SHP77 treated with DMSO at 0.1 percent for 48 hours (cell line): ENCODE data around the gene DUSP5.
A peak's percentile ranks its signal among the peaks of the same experiment; 100 is the strongest.

ENCODE experiments used
- DNase-seq: peaks from one replicate; lab custom pipeline; 2025; lab: John Stamatoyannopoulos, UW

Gene DUSP5

DNA sequence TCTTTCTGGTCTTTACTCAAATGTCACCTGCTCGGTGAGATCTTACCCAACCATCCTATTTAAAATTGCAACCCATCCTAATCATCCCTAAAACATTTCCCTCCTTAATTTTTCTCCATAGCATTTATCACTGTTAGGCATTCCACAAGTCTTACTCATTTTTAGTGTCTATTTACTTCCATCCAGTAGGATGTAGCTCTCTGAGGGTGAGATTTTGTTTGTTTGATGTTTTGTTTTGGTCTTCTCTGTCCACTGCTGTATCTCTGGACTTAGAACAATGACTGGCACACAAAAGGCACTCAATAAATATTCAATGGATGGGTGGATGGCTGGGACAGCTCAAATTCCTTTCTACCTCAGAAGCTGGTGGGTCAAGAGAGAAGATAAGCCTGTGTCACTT is 15.8 kb upstream of the DUSP5 start:
- no peak for DNase-seq

DNA sequence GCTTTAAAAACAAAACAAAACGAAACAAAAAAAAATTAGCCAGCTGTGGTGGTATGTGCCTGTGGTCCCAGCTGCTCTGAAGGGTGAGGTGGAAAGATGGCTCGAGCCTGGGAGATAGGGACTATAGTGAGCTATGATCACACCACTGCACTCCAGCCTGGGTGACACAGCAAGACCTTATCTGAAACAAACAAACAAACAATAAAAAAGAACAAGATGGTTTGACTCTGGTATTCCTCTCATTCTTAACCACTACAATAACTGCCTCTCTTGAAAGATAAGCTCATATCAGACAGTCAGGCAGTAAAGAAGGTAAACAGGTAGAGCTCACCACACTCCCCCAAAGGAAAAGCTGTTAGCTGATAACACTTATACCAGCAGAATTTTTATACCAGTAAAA is 14.1 kb upstream of the DUSP5 start:
- no peak for DNase-seq

DNA sequence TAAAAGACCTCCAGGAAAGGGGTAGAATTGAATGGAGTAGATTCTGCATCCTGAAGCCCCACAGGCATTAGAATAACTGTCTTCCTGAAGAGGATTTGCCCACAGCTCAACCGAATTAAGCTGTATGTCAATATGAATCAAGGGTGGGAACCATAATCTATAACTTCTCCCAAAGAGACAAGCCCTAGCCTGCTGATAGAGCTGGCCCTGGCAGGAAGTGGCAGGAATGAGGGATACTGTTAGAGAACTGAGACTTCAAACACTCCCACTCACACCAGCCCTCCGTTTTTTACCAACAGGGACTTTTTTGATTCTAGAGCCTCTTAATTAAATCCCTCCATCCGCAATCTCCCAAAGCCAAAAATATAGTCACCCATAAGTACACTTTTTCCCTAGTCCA is 12.2 kb upstream of the DUSP5 start:
- no peak for DNase-seq

DNA sequence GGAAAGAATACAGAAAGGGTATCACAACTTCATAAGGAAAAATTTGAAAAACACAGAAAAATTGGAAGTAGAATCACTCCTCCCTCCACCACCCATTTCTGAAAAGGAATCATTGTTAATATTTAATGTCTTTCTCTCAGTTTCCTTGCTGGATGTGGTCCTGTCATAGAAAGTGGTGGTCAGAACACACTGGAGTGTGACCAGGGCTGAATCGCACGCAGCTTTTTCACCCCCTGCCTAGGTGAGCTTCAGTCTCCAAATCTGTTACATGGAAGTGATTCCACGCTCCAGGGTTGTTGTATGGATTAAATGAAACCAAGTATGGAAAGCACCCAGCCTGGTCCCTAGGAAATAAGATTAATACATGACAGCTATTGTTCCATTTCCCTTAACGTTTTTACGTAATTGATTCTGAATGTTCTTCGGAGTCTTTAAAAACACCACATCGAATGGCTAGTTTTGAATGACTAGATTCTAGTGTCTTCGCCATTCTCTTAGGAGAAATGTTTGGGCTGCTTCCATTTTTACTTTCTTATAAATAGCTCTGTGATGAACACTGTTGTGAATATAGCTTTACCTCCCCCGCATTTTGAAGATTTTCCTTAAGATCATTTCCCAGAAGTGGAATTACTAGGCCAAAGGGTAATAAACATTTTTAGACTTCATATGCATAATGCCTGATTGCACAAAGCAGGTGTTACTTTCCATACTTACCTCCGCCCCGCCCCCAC is 10.9 kb upstream of the DUSP5 start:
- DNase-seq = no peak

DNA sequence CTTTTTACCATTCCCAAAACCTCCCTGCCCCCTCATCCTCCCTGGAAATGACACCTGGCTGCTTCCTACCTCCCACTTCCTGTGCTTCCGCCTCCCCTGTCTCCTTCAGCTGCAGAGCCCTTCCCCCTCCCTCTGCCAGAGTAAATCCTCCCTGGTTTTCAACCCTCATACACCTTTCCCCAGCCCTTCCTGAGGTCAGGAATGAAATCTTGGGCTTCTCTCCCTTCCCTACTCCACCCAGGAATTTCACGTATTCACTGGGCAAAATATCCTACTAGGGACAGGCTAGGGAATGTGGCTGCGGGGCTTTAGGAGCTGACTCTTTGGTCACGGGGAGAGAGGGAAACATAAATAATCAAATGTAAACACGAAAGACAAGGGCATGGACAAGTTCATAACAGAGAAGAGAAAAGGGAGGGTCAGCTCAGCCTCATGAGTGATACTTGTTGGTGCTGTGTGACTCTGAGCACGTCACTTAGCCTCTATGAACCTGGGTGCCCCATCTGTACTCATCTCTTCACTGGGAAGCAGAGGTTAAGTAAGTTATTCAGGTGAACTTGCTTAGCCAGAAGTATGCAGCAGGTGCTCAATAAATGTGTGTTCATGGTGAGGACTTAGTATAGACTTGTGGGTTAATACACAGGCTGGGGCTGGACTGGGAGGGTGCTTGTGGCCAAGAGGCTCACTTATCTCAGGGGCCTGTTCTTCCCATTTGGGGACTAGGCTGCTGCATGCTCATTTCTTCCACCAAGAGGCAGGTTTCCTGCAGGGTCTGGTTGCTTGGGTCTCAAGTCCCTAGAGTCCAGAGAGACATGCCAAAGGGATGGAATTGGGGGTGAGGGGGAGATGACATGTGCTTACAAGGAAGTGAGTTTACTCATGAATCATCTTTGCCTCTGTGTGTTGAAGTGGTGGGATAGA is 10.0 kb upstream of the DUSP5 start:
- peak; percentile 24 for DNase-seq

DNA sequence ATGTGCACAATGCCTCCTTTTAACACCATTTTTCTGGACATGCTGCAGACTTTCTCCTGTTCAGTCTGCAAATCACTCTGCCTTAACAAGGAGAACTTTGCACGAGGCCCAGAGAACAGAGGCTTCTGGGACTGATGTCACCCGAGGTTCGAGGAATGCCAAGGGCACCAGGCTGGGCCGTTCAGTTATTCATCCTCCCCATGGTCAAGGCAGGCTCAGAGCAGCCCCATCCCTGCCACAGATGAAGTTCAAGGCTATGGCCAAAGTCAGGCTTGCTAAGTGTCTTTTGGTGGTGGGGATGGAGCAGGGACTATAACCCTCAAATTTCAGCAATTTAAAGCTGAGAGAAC is 9.4 kb upstream of the DUSP5 start:
- DNase-seq = no peak

DNA sequence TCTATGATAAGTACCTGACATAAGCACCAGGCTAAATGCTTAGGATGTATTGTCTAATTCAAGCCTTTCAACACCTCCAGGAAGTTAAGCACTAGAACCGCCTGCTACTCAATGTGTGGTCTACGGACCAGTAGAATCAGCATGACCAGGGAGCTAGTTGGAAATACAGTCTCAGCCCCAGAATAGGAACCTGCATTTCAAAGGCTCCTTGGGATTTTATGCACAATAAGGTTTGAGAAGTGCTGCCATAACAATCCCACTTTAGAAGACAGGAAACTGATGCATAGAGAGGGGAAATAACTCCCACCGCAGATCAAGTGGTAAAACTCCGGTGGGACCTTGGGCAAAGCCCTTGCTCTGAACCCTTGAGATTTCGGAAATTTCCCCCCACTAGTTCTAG is 8.8 kb upstream of the DUSP5 start:
- DNase-seq = no peak

DNA sequence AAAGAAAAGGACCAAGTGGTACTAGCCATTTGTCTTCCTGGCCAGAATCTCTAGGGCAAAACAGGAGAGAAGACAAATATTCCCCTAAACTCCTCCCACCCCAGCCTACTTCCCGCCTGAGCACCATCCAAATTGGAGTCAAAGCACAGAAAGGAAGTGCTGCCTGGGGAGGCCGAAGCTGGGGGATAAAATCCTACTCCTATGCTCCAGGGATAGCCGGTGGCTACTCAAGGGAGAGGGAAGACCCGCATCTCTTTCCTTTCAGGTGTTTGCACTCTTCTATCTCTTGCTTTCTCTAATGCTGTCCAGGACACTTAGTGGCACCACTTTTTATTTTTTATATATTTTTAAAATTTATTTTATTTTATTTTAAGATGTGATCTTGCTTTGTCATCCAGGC is 7.1 kb upstream of the DUSP5 start:
- DNase-seq = no peak

DNA sequence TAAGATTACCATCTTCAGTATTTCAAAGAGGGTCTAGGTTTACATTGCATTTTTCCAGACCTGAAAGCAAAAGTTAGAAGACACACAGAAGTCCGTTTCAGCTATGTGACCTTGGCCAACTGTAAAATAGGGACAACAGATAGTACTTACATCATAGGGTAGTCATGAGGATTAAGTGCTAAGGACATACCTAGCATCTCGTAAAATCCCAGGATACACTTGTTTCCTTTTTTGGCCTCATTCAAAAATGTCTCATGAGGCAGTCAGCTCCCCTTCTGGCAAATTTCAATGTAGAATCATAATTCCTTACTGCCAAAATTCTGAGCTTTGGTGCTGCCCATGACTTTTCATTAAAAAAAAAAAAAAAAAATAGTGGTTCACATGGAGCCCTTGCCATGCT is 6.4 kb upstream of the DUSP5 start:
- DNase-seq = no peak

DNA sequence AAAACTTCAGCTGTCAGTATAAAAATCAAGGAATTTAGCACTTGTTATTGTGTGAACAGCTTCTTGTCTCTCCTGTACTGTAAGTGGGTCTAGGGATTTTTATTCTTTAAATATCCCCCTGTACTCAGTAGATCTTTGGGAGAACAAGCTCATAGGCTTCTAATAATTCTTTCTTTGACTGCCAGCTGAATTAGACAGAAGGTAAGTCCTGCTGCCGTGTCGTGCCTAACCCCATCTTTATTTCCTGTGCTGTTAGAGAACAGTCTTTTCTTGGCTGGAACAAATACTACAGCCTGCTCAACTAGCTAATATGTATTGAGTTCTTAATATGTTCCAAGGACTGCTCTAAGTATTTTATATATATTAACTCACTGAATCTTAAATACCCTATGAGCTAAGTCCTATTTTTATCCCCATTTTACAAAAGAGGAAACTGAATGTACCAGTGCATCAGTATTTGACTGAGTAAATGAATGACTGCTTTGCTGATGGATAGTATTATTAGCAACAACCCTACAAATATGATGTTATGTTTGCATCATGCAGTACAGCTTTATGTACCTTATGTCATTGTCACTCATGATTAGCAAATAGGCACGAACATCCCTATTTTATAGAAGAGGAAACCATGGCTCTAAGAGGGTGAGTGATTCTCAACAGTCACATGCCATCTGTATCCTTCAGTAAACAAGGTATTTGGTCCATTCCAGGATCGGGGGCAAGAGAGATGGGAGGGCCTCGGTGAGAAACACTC is 5.5 kb upstream of the DUSP5 start:
- DNase-seq = no peak

DNA sequence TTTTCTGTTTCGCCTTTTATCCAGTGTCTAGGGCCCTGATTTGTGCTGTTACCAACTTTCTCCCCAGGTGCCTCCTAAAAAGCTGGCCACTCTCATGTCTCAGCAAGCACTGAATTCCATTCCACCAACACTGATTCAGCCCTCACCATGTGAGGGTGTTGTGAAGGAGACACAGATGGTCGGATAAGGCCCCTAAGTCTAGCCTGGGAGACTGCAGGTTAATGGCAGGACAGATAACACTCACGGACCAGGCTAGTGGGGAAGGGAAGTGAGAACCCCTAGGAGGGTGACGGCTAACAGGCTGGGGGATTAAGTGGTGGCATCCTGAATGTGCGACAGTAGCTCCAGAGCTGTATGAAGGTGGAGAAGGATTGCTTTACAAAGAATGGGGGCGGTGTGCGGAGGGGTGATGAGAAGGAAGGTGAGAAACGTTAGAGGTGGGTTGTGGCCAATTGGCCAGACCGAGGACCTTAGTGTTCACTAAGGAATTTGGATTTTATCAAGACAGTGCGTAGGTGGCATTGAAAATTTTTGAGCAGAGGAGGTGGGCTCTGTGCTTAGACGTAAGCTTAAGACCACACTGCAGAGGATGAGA is 3.8 kb upstream of the DUSP5 start:
- no peak for DNase-seq

DNA sequence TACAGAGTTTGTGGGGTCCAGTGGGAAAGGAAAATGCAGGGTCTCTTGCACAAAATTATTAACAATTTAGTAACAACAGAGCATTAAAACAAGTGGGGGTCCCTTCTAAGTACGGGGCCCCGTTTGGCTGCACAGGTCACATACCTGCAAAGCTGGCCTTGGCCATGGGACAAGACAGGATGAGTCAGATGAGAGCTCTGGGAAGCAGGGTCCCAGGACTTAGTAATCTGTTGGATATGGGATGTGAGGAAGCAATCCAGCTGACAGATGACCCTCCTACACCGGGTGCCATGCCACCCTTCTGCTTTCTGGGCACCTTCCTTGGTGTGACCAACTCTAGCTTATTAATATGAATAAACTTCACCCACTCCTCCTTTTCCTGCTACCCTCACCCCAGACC is 3.2 kb upstream of the DUSP5 start:
- DNase-seq = no peak

DNA sequence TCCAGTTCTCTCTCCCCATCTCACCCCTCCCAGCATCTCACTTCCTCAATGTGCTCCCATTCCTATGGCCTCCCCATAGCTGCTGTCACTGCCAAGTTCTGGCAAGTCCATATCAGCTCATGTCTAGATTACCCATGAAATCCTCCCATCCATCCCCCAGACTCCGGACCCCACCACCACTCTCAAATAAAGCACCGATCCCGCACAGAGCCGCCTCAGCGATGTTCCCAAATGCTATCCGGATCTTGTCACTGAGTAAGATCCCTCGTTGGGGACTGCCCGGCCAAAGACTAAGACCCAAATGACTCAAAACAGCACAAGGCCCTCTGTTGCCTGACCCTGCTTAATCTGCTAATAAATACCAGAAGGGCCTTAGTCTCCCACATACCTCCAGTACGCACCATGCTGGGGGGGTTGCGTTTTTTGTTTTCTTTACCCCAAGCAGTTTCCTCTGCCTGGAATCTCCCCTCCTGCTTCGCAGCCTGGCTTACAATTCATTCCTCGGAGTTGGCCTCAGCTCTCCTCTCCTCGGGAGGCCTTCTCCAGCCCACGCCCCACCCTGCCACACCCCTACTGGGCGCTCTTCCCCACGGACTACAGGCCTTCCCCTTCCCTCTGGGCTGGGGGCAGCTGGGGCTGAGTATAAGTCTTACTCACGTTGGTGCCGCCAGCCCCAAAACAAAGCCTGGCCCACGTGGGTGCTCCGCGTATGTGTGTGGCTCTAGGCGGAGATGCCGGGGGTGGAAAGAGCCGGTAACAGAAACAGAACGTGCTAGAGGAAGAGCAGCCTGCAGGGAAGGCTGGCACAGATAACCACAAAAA is 1.8 kb upstream of the DUSP5 start:
- no peak for DNase-seq

DNA sequence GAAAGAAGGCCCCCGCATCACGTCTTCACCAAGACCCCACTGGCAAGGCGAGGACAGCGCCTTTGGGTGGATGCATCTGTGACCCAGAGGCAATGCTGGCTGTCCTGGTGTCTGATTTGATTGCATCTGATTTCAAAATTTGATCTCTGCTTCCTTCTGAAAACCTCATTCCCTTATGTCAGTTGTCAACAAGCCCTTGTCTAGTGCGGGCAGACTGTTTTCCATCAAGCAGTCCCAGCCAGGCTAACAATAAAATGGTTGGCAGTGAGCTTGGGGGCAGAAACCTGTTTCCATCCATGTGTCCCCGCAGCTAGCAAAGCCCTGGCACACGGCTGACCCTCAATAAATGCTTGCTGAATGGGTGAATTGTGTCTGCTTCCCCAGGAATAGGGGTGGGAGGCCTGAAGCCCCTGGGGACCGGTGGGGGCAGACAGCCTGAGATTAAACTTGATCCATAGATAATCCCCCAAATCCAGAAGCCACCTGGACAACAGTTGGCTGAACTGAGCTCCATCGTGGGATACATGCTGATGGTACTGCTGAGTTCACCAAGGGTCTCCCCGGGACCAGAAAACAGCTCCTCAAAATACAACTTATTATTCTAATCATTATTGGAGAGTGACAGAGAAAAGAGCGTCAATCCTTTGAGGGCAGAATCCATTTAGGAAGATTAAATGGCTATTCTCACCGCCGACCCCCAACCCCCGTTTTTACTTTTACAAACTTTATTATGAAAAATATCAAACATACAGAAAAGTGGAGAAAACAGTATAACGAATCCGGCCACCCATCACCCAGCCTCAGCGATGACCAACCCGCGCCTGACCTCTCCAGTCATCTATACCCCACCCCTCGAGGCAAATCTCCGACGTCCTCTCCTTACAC is 912 bp upstream of the DUSP5 start:
- no peak for DNase-seq

DNA sequence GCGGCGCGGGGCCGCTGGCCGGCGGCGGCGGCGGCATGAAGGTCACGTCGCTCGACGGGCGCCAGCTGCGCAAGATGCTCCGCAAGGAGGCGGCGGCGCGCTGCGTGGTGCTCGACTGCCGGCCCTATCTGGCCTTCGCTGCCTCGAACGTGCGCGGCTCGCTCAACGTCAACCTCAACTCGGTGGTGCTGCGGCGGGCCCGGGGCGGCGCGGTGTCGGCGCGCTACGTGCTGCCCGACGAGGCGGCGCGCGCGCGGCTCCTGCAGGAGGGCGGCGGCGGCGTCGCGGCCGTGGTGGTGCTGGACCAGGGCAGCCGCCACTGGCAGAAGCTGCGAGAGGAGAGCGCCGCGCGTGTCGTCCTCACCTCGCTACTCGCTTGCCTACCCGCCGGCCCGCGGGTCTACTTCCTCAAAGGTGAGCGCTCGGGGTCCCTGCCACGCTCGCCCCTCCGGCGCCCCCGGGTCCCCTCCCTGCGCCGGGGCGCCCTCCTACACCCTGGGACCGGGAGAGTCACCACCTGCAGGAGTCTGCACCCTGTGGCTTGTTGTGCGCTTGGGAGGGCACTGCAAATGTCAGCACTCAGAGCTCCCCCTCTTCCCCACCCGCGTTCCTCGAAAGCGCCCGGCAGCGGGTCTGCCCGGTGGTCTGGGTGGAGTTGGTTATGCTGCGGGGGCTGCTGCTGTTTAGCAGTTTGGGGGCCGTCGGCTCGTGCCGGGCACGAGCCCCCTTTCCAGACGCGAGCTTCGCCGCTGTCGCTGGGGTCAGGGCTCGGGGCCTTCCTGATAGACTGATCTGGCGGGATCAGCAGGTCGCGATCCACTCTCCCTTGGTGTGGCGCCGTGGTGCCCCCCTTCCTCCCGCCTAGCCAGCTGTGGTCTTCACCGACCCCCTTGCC is 627 bp downstream of the DUSP5 start:
- DNase-seq = no peak

DNA sequence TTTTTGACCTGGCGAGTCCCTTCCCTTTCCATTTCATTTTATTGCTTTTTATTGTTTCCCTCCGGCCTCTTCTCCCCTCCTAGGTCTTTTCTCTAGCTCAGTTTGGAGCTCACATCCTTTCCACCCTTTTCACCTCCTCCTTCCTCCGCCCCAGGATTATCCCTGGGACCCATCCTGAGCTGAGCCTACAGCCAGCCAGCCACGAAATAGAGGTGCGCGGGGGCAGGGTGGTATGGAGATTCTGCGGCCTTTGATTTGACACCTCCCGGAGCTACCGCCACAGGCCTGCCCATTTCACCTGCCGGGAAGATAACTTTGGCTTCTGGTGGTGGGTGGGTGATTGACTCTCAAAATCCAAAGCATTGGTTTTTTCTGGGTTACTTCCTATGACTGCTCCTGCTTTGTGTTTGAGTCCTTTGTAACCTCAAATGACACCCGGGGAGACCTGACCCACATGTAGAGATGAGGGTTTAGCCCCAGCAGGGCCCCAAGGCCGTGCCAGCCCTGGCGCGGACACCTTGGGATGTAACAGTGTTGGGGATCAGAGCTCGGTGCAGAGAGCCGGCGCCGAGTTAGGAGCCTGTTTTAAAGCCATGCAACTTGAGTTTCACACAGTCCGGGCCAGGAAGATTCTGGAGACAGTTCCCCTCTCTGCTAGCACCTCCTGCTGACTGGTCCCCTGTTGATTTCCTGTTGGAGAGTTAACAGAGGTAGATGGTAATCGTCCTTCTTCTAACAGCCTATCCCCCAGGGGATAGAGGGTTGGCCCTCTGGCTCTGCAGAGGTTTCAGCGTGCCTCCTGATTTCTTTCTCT is 1.5 kb downstream of the DUSP5 start:
- peak; percentile 5 for DNase-seq

DNA sequence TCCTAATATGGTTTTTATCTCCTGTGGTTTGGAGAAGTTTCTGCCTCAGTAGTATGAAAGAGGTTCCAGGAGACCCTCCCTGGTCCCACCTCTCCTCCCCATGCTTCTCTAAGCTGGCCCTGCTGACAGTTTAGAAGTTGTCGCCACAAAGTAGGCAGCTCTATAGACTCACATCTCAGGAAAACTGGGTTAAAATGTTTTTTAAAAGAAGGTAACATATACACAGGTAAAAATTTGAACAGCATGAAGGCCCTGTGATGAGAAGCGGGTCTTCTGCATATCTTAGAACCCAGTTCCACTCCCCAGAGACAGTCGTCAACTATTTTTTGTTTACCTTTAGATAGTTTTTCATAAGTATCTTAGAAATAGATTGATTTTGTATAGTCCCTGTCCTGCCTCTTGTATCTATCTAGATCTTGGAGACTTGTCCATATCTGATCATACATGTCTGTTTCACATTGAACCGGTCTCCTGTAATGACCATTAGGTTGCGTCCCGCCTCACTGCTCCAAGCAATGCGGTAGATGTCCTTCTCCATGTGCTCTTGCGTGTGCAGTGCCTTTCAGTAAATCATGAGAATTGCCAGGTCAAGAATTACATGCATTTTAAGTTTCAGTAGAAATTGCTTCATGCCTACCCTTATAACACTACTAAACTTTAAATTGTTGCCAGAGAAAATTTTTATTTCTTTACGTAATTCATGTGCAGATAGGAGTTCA is 2.2 kb downstream of the DUSP5 start:
- no peak for DNase-seq

DNA sequence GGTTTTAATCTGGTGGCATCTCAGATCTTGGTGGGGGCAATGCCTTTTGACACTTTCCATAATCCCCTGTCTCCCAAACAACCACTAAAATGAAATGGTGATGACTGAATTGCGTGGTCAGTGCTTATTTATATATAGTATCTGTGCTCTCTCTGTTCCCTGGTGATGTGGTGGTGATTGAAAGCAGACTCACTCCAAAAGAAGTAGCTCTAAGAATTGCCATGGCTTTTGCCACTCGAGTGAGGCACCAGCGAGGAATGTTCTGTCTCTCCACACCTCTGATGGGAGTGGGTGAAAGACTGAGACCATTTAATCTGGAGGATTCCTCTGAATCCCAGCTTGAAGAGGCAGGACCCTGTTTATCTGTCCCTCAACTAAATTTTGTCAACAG is 2.8 kb downstream of the DUSP5 start:
- DNase-seq = no peak
